Measurements from ENCODE around the gene MEST.

DNA sequence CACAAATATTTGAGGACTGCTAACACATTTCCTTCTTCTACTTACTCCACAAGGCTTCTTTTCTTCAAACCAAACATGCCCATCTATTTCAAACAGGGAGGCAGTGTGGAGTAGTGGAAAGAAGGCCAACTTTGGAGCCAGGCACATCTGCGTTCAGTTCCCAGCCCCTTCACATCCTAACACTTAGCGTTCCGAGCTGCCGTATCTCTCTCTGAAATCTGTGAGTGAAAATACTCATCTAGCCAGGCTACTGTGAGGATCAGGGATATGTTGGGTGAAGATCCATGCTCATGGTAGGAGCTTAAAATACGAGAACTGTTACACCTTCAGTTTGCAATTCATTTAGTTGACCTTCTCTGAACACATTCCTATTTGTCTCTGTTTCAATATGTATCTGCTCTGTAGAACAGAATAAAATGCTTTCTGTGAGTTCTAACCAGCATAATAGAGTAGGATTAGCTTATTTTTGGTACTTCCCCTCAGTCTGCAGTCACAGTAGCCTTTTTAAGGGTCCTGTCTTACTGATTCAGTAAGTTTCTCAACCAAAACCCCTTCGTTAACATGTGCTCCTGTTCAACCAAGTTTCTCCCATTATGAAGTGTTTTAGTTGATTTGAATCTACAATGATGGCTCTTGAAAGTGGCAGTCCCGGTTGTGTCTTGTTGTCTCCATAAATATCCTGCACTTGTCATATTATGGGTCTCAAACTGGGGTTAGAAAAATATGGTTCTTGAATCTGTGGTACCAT, 3.3 kb upstream of the MEST start:
- TF ChIP-seq, protein P1, sequence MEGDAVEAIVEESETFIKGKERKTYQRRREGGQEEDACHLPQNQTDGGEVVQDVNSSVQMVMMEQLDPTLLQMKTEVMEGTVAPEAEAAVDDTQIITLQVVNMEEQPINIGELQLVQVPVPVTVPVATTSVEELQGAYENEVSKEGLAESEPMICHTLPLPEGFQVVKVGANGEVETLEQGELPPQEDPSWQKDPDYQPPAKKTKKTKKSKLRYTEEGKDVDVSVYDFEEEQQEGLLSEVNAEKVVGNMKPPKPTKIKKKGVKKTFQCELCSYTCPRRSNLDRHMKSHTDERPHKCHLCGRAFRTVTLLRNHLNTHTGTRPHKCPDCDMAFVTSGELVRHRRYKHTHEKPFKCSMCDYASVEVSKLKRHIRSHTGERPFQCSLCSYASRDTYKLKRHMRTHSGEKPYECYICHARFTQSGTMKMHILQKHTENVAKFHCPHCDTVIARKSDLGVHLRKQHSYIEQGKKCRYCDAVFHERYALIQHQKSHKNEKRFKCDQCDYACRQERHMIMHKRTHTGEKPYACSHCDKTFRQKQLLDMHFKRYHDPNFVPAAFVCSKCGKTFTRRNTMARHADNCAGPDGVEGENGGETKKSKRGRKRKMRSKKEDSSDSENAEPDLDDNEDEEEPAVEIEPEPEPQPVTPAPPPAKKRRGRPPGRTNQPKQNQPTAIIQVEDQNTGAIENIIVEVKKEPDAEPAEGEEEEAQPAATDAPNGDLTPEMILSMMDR (IDR thresholded peaks at IDR 0.05) = no peak
- no peak for TF ChIP-seq POLR2A (IDR thresholded peaks at IDR 0.05)

Data from right lobe of liver (tissue), 4 donors.